ENCODE results near the gene STK17A. TPM values are rescaled to one million over a fixed set of nuclear protein-coding genes. Genes with fewer than 3 reads are reported as not detected.

The STK17A gene
- total RNA-seq, 1 donor from 2014 or later: 18.7 TPM

GRCh38 chr7:43632746-43633145 lies 49.8 kb downstream of the STK17A start:
- DNase-seq (ENCODE audit: low read depth in 2 of 2): no peak

- DNase-seq (ENCODE audit: low read depth in 2 of 2): no peak
These were observed 51.5 kb downstream of the STK17A start for GRCh38 chr7:43634384-43634783.

- DNase-seq (ENCODE audit: low read depth in 2 of 2): no peak
These were observed 53.2 kb downstream of the STK17A start for GRCh38 chr7:43636093-43636492.

GRCh38 chr7:43637114-43637806 lies 54.4 kb downstream of the STK17A start:
- peak in 1 of 2 donors; percentile 64 for DNase-seq (ENCODE audit: low read depth in 2 of 2)

GRCh38 chr7:43639858-43640491 lies 57.1 kb downstream of the STK17A start:
- DNase-seq (ENCODE audit: low read depth in 2 of 2): peak; percentile 97 to 98

GRCh38 chr7:43640679-43641078 lies 57.8 kb downstream of the STK17A start:
- DNase-seq (ENCODE audit: low read depth in 2 of 2): no peak

- DNase-seq (ENCODE audit: low read depth in 2 of 2): no peak
These were observed 60.2 kb downstream of the STK17A start for GRCh38 chr7:43642897-43643630.

- no peak for DNase-seq (ENCODE audit: low read depth in 2 of 2)
These were observed 60.9 kb downstream of the STK17A start for GRCh38 chr7:43643846-43644245.

- DNase-seq (ENCODE audit: low read depth in 2 of 2): no peak
These were observed 62.9 kb downstream of the STK17A start for GRCh38 chr7:43645699-43646226.

GRCh38 chr7:43646603-43647338 lies 63.9 kb downstream of the STK17A start:
- peak; percentile 45 to 60 for DNase-seq (ENCODE audit: low read depth in 2 of 2)

- DNase-seq (ENCODE audit: low read depth in 2 of 2): peak in 1 of 2 donors; percentile 96
These were observed 64.4 kb downstream of the STK17A start for GRCh38 chr7:43647339-43647672.

- DNase-seq (ENCODE audit: low read depth in 2 of 2): peak; percentile 92 to 98
These were observed 65.0 kb downstream of the STK17A start for GRCh38 chr7:43647673-43648472.

GRCh38 chr7:43648473-43649406 lies 65.8 kb downstream of the STK17A start:
- peak; percentile 79 to 87 for DNase-seq (ENCODE audit: low read depth in 2 of 2)

- DNase-seq (ENCODE audit: low read depth in 2 of 2): peak; percentile 20 to 68
These were observed 66.9 kb downstream of the STK17A start for GRCh38 chr7:43649755-43650274.

GRCh38 chr7:43650457-43651052 lies 67.6 kb downstream of the STK17A start:
- DNase-seq (ENCODE audit: low read depth in 2 of 2): peak; percentile 28 to 92

- DNase-seq (ENCODE audit: low read depth in 2 of 2): no peak
These were observed 69.5 kb downstream of the STK17A start for GRCh38 chr7:43652364-43652763.

GRCh38 chr7:43653466-43653865 lies 70.6 kb downstream of the STK17A start:
- no peak for DNase-seq (ENCODE audit: low read depth in 2 of 2)

GRCh38 chr7:43653891-43654504 lies 71.1 kb downstream of the STK17A start:
- DNase-seq (ENCODE audit: low read depth in 2 of 2): no peak

- DNase-seq (ENCODE audit: low read depth in 2 of 2): no peak
These were observed 72.7 kb downstream of the STK17A start for GRCh38 chr7:43655584-43655983.
